Testis (tissue), 3 donors: Measurements from ENCODE around the gene GID8. TPM values are rescaled to one million over a fixed set of nuclear protein-coding genes. Genes with fewer than 3 reads are reported as not detected.
"Not testable (repeated sequence)": the region's sequence is repeated elsewhere in the genome, so short reads cannot be mapped to it uniquely, and the experiment has no call there.

ENCODE experiments used
- DNase-seq: peaks from one replicate; pipeline ENCODE4 v3.0.0-alpha.2; 2019
- H3K27ac ChIP-seq, 2 donors: fragments of 200-600 bp; sonication (generic); one replicate each; pipeline ENCODE4 v1.5.1; 2019
- H3K27me3 ChIP-seq: fragments of 200-600 bp; sonication (generic); one replicate; pipeline ENCODE4 v1.5.1; 2019
- H3K36me3 ChIP-seq: fragments of 200-600 bp; sonication (generic); one replicate; pipeline ENCODE4 v1.5.1; 2017; ENCODE audit warnings: low read depth; ENCODE audit errors: missing control alignments
- H3K4me1 ChIP-seq: fragments of 200-600 bp; sonication (generic); one replicate; pipeline ENCODE4 v1.5.1; 2019
- H3K4me3 ChIP-seq, 2 donors: fragments of 200-600 bp; sonication (generic); one replicate each; pipeline ENCODE4 v1.5.1; 2017 to 2019
- H3K9me3 ChIP-seq: fragments of 200-600 bp; sonication (generic); one replicate; pipeline ENCODE4 v1.5.1; 2017
- POLR2A ChIP-seq: fragments of 450-650 bp; IDR thresholded peaks from one replicate; pipeline ENCODE4 v1.6.1; 2017; ENCODE audit warnings: antibody characterized with exemption, mild to moderate bottlenecking, moderate library complexity
- whole genome bisulfite sequencing, 2 donors: methylation state at CpG; one replicate each; pipeline ENCODE4 v1.1.5; 2018; 5-methylcytosine and 5-hydroxymethylcytosine counted together
- intact Hi-C: fragments of 100-400 bp; cut with DNase I; formaldehyde crosslinking; loops from one replicate; pipeline ENCODE4 v1.15.1; 2023; ENCODE audit warnings: low total_unique reads
- polyA plus RNA-seq: library from polyadenylated mRNA; stranded (reverse); fragments of 350-450 nt; fragmentation: Illumina TruSeq; extraction: RNeasy Lipid Tissue Mini Kit (QIAGEN cat#74804); gene quantifications from one replicate; pipeline ENCODE4 v1.2.3, GENCODE V29; 2014; ENCODE audit warnings: low read depth, low replicate concordance; ENCODE audit not compliant: insufficient read depth
- total RNA-seq, 2 donors: library from RNA; depleted of rRNA; stranded (reverse); fragments of >200 nt; gene quantifications; one replicate each; pipeline ENCODE4 v1.2.3, GENCODE V29; 2016
- TF ChIP-seq, protein P1 (sequence below), 3 experiments: fragments of 450-650 bp in 2 of 3; fragments of 200-600 bp in 1 of 3; sonication (generic) in 1 of 3; IDR thresholded peaks; one replicate each; pipeline ENCODE4 v1.5.1; 2016 to 2019; ENCODE audit warnings: antibody characterized with exemption in 3 of 3, mild to moderate bottlenecking in 2 of 3, moderate library complexity in 1 of 3

Gene GID8
- total and polyA plus RNA-seq, 3 donors from 2014 or later = 27.3 to 42.6 (median 41.9) TPM

DNA sequence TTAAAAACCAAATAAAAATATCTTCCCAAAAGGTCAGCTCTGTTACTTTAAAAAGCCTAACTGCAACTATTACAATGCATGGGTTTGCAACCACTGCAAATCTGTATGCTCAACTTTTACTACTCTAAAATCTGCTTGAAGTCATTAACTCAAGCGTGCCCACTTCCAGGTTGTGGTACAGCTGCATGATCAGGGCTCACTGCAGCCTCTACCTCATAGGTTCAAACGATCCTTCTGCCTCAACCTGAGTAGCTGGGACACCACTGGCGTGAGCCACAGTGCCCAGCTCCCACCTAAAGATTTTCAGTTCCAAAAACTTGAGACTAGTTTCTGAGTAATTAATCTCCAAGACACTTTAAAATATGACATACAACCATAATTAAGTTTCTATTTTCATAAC lies 19.8 kb upstream of the GID8 start:
- 63 to 64% methylated on average over 3 of the region's 3 CpGs for WGBS, 2 donors
- TF ChIP-seq, protein P1, sequence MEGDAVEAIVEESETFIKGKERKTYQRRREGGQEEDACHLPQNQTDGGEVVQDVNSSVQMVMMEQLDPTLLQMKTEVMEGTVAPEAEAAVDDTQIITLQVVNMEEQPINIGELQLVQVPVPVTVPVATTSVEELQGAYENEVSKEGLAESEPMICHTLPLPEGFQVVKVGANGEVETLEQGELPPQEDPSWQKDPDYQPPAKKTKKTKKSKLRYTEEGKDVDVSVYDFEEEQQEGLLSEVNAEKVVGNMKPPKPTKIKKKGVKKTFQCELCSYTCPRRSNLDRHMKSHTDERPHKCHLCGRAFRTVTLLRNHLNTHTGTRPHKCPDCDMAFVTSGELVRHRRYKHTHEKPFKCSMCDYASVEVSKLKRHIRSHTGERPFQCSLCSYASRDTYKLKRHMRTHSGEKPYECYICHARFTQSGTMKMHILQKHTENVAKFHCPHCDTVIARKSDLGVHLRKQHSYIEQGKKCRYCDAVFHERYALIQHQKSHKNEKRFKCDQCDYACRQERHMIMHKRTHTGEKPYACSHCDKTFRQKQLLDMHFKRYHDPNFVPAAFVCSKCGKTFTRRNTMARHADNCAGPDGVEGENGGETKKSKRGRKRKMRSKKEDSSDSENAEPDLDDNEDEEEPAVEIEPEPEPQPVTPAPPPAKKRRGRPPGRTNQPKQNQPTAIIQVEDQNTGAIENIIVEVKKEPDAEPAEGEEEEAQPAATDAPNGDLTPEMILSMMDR (IDR thresholded peaks at IDR 0.05) = no peak
- TF ChIP-seq POLR2A = no peak
- Histone ChIP-seq H3K9me3 (no peaks in the 10 kb centered on the region), H3K4me1 (peaks cover 44% of the 10 kb centered on the region), H3K36me3 (no peaks in the 10 kb centered on the region), H3K27ac (no peak overlapping the region), H3K27me3 (no peaks in the 10 kb centered on the region), H3K4me3 (no peak overlapping the region)
- intact Hi-C loops = no loop called here
- DNase-seq = no peak

DNA sequence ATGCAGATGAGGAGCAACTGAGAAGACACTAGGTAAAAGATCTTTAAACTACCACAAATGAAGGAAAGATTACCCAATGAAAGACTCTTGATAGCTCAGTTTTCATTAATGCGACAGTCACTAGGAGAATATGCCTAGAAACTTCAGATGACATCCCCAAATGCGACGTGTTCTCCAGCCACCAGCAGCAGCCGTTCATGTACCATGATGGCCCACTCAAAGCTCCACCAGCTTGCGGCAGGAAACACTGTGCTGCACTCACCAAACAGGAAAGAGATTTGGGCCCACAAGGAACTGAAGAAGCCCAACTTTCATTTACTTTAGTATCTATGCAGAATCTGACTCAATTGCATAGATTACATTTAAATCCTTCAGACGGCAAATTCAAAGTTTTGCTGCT lies 19.1 kb upstream of the GID8 start:
- H3K9me3 ChIP-seq = no peaks in the 10 kb centered on the region
- no peak overlapping the region for H3K4me3 ChIP-seq
- no peaks in the 10 kb centered on the region for H3K36me3 ChIP-seq
- intact Hi-C loops = no loop called here
- 78 to 79% methylated on average over 6 of the region's 6 CpGs for WGBS, 2 donors
- no peak for TF ChIP-seq POLR2A
- no peak for DNase-seq
- H3K4me1 ChIP-seq = peaks cover 50% of the 10 kb centered on the region
- no peaks in the 10 kb centered on the region for H3K27me3 ChIP-seq
- no peak overlapping the region for H3K27ac ChIP-seq

DNA sequence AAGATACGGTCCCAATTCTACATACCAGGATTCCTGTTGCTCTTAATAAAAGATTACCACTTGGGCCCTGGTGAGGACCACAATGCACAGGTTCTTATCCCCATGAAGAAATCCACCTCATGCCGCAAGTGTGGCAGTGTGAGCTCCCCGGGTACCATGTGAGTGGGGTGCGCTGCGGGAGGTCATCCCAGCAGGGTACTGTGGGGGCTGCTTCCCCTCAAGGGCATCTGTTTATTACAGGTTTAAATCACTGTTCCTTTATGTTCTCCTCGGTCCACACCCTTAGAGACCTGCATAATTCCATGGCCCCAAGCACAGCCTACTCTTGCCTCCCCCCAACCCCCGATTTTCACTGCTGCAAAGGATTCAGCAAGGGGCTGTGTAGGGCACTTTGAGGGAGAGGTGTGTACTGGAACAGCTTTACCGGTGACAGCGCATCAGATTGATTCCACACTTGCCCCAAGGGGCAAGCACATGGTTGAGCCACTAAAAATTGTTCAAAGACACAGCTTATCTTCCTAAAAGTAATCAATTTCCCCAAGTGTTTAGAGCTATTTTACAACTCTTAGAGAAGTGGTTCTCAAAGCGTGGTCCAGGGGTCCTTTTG lies 17.8 kb upstream of the GID8 start:
- TF ChIP-seq POLR2A = no peak
- TF ChIP-seq, protein P1 (IDR thresholded peaks at IDR 0.05) = no peak
- Histone ChIP-seq H3K36me3 (no peaks in the 10 kb centered on the region), H3K9me3 (no peaks in the 10 kb centered on the region), H3K27me3 (no peaks in the 10 kb centered on the region), H3K4me3 (no peak overlapping the region), H3K4me1 (peaks cover 52% of the 10 kb centered on the region), H3K27ac (no peak overlapping the region)
- 65 to 72% methylated on average over 10 of the region's 10 CpGs for WGBS, 2 donors
- intact Hi-C loops = no loop called here
- no peak for DNase-seq

DNA sequence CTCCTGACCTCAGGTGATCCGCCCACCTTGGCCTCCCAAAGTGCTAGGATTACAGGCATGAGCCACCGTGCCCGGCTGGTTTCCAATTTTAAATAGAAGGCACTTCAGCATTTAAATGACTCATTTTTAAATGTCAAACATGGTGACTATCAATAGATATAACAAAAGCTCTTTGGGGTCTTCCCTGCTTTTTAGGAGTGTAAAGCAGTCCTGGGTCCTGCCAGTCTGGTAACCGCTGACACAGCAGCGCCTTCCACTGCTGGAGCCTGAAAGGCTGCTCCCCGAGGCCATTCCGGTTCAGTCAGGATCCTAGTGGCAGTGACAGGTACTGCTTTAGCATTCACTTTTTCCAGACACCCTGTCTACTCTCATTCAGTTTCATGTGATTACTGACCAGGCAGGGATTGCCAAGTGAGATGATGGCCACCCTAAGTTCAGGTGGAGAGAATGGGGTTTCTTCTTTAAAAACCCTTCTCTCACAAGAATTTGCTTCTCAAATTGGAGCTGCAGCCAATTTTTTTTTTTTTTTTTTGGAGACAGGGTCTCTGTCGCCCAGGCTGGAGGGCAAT lies 16.7 kb upstream of the GID8 start:
- 65 to 74% methylated on average over 8 of the region's 8 CpGs for WGBS, 2 donors
- H3K27me3 ChIP-seq = no peaks in the 10 kb centered on the region
- H3K9me3 ChIP-seq = no peaks in the 10 kb centered on the region
- TF ChIP-seq, protein P1 (IDR thresholded peaks at IDR 0.05) = peak in 2 of 3 experiments; percentile 40 to 55
- TF ChIP-seq POLR2A = no peak
- no peak overlapping the region for H3K4me3 ChIP-seq
- peaks cover 52% of the 10 kb centered on the region for H3K4me1 ChIP-seq
- no peak overlapping the region for H3K27ac ChIP-seq
- H3K36me3 ChIP-seq = no peaks in the 10 kb centered on the region
- intact Hi-C loops = no loop called here
- peak; percentile 73 for DNase-seq

DNA sequence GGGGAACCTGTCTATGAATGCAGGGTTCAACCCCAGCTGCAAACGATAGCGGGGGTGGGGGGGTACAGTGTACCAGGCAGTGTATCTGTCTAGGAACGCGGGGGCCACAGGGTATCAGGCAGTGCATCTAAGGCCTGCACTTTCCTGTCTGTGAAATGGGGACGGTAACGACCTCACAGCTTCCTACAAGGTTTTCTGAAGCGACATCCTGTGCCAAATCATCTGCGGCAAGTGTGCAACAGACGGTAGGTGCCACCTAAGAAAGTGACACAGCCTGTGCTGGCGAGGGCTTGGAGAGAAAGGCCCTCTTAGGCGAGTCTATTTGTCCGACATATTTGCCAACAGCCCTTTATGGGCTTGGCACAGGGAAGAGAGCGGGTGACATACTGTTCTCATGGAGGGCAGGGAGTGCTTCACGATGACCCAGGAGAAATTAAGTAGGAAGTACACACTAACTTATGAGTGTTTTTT lies 15.5 kb upstream of the GID8 start:
- Histone ChIP-seq H3K36me3 (no peaks in the 10 kb centered on the region), H3K27ac (peak overlapping the region in 1 of 2 donors; percentile 36), H3K27me3 (no peaks in the 10 kb centered on the region), H3K9me3 (no peaks in the 10 kb centered on the region), H3K4me1 (peaks cover 53% of the 10 kb centered on the region), H3K4me3 (no peak overlapping the region)
- TF ChIP-seq, protein P1 (IDR thresholded peaks at IDR 0.05) = no peak
- TF ChIP-seq POLR2A = no peak
- intact Hi-C loops = no loop called here
- 68% methylated on average over 13 to 14 of the region's 14 CpGs for WGBS, 2 donors
- no peak for DNase-seq

DNA sequence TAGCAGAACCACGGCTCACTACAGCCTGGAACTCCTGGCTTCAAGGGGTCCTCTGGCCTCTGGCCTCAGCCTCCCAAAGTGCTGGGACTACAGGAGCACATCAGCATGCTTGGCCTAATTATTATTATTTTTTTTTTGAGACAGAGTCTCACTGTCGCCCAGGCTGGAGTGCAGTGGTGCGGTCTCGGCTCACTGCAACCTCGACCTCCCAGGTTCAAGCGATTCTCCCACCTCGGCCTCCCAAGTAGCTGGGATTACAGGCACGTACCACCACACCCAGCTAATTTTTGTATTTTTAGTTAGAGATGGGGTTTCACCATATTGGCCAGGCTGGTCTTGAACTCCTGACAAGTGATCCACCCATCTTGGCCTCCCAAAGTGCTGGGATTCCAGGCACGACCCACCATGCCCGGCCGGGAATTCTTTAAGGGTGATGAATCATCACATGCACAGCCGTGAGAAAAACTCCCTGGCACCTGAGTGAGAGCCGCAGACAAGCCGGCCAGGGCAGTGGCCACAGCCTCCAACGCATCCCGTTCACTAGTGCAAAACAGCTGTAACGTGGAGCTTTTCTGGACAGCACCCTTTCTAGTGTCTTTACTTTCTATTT lies 14.8 kb upstream of the GID8 start:
- H3K4me3 ChIP-seq, H3K36me3 ChIP-seq, H3K27me3 ChIP-seq, H3K9me3 ChIP-seq, intact Hi-C loops: not testable (repeated sequence)
- DNase-seq = peak; percentile 46
- Histone ChIP-seq H3K4me1 (peaks cover 59% of the 10 kb centered on the region), H3K27ac (peak overlapping the region; percentile 9 to 36)
- WGBS, 2 donors = 46 to 57% methylated on average over 17 of the region's 17 CpGs
